ENCODE measurements around the gene PHAX.
"Not testable (repeated sequence)": the region's sequence is repeated elsewhere in the genome, so short reads cannot be mapped to it uniquely, and the experiment has no call there.

The PHAX gene

DNA sequence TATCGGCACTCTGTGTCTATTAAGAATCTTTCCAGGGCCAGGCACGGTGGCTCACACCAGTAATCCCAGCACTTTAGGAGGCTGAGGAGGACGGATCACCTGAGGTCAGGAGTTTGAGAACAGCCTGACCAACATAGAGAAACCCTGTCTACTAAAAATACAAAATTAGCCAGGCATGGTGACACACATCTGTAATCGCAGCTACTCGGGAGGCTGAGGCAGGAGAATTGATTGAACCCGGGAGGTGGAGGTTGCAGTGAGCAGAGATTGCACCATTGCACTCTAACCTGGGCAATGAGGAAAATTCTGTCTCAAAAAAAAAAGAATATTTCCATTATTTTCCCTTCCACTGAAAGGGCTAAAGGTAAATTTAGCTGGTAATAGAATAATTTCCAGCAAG lies 49.0 kb downstream of the PHAX start:
- not testable (repeated sequence) for H3K4me3 ChIP-seq (ENCODE audit: low read depth in 1 of 5, low read length in 5 of 5); H3K4me1 ChIP-seq (ENCODE audit: control insufficient read depth in 5 of 5, insufficient read depth in 5 of 5, low read length in 5 of 5); H3K36me3 ChIP-seq (ENCODE audit: control insufficient read depth in 5 of 5, insufficient read depth in 5 of 5, low read length in 5 of 5); H3K27me3 ChIP-seq (ENCODE audit: control insufficient read depth in 5 of 5, insufficient read depth in 4 of 5, low read length in 5 of 5); H3K27ac ChIP-seq (ENCODE audit: low read depth, low read length); H3K9me3 ChIP-seq (ENCODE audit: control insufficient read depth in 5 of 5, low read length in 5 of 5); H3K9ac ChIP-seq (ENCODE audit: low read length in 5 of 5)

DNA sequence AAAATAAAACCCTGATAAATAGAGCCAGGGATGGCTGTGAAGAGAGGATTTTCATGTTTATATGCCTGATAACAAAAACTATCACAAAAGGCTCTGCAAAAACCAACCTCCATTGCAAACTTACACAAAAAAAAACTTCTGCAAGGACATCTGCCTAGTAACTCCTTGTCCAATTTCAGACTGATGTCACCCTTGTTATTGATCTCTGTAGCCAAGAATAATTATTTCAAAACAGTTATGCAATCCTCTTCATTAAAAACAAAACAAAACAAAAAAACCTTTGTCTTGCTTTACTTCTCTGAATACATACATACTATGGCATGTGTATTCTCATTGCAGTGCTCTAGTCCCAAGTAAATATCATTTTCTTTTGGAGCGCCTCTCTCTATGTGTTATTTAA lies 49.7 kb downstream of the PHAX start:
- no peaks in the 10 kb centered on the region for H3K4me1 ChIP-seq (ENCODE audit: control insufficient read depth in 5 of 5, insufficient read depth in 5 of 5, low read length in 5 of 5)

DNA sequence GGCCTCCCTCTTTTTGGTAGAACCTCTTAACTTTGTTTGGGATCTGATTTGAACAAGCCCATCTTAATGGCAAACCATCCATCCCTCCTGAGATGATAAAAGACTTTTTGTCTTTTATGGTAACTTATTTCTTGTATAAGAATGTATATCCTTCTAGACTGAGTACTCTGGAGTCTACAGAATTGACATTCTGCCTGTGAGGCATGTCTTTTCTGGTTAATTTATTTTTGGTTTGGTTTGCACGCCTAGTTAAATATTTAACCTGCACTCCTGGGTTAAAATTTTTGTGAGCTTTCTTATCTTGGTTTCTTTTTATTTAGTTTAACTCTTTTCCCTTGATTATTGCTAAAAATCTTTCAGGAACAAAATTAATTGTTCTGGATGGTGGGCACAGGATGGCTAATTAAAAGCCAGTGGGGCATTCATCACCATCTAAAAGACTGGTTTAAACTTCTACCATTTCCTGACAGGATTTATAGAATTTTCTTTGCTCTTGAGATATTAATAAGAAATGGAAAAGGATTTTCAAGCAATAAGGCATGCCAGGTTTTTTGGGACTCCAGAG lies 50.3 kb downstream of the PHAX start:
- no peaks in the 10 kb centered on the region for H3K36me3 ChIP-seq (ENCODE audit: control insufficient read depth in 5 of 5, insufficient read depth in 5 of 5, low read length in 5 of 5)
- H3K27ac ChIP-seq (ENCODE audit: low read depth, low read length), result no peak overlapping the region
- H3K4me1 ChIP-seq (ENCODE audit: control insufficient read depth in 5 of 5, insufficient read depth in 5 of 5, low read length in 5 of 5), result no peaks in the 10 kb centered on the region
- H3K9me3 ChIP-seq (ENCODE audit: control insufficient read depth in 5 of 5, low read length in 5 of 5), result no peaks in the 10 kb centered on the region
- H3K9ac ChIP-seq (ENCODE audit: low read length in 5 of 5), result no peak overlapping the region
- no peak overlapping the region for H3K4me3 ChIP-seq (ENCODE audit: low read depth in 1 of 5, low read length in 5 of 5)
- no peaks in the 10 kb centered on the region for H3K27me3 ChIP-seq (ENCODE audit: control insufficient read depth in 5 of 5, insufficient read depth in 4 of 5, low read length in 5 of 5)

More for the DNA sequence above, 49.7 kb downstream of the PHAX start:
- Histone ChIP-seq H3K36me3 (ENCODE audit: control insufficient read depth in 5 of 5, insufficient read depth in 5 of 5, low read length in 5 of 5) (no peaks in the 10 kb centered on the region), H3K27me3 (ENCODE audit: control insufficient read depth in 5 of 5, insufficient read depth in 4 of 5, low read length in 5 of 5) (no peaks in the 10 kb centered on the region), H3K9me3 (ENCODE audit: control insufficient read depth in 5 of 5, low read length in 5 of 5) (no peaks in the 10 kb centered on the region), H3K9ac (ENCODE audit: low read length in 5 of 5) (no peak overlapping the region), H3K4me3 (ENCODE audit: low read depth in 1 of 5, low read length in 5 of 5) (no peak overlapping the region), H3K27ac (ENCODE audit: low read depth, low read length) (no peak overlapping the region)

DNA sequence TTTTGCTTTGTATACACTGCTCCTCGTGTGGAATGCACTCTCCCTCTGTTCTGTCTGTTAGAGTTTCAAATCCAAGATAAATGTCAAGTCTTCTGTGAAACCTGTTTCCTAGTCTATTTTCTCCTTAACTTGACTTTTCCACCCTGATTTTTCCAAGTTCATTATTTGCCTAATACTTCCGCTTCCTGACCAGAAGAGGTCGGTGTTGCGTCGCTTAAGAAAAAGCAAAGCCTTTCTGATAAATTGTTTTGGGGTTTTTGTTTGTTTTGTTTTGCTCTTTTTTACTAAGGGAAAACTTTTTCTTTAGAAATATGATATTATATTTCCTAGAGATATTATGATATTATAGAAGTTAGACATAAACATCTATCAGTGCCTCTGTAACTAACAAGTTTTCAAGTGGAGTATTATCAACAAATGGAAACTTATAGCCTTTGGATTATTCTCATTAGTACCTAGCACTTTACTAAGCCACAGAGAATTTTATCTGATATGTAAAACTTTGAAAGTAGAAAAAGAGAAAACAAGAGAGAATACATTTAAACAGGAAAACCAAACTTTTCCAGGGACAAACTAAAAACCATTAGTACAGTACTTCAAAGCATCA lies 55.8 kb downstream of the PHAX start:
- no peak overlapping the region for H3K9ac ChIP-seq (ENCODE audit: low read length in 5 of 5)
- H3K4me1 ChIP-seq (ENCODE audit: control insufficient read depth in 5 of 5, insufficient read depth in 5 of 5, low read length in 5 of 5), result no peaks in the 10 kb centered on the region
- H3K27me3 ChIP-seq (ENCODE audit: control insufficient read depth in 5 of 5, insufficient read depth in 4 of 5, low read length in 5 of 5), result no peaks in the 10 kb centered on the region
- no peaks in the 10 kb centered on the region for H3K9me3 ChIP-seq (ENCODE audit: control insufficient read depth in 5 of 5, low read length in 5 of 5)
- no peaks in the 10 kb centered on the region for H3K36me3 ChIP-seq (ENCODE audit: control insufficient read depth in 5 of 5, insufficient read depth in 5 of 5, low read length in 5 of 5)
- no peak overlapping the region for H3K27ac ChIP-seq (ENCODE audit: low read depth, low read length)
- no peak overlapping the region for H3K4me3 ChIP-seq (ENCODE audit: low read depth in 1 of 5, low read length in 5 of 5)

DNA sequence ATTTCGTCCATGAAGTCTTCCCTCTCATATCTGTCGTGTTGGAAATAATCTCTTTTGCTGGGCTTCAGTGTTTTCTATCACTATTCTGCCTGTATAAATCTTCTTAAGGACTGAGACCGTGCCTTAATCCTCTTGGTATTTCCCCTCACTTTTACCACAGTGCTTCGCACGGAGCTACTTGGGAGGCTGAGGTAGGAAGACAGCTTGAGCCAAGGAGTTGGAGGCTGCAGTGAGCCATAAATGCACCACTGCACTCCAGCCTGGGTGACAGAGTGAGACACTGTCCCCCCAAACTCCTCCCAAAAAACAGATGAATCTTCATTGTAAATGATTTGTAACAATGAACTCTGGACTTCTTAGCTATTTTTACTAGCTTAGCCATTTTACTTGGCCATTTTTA lies 57.8 kb downstream of the PHAX start:
- Histone ChIP-seq H3K4me1 (ENCODE audit: control insufficient read depth in 5 of 5, insufficient read depth in 5 of 5, low read length in 5 of 5) (no peaks in the 10 kb centered on the region), H3K9me3 (ENCODE audit: control insufficient read depth in 5 of 5, low read length in 5 of 5) (no peaks in the 10 kb centered on the region), H3K36me3 (ENCODE audit: control insufficient read depth in 5 of 5, insufficient read depth in 5 of 5, low read length in 5 of 5) (no peaks in the 10 kb centered on the region), H3K9ac (ENCODE audit: low read length in 5 of 5) (no peak overlapping the region), H3K27ac (ENCODE audit: low read depth, low read length) (no peak overlapping the region), H3K27me3 (ENCODE audit: control insufficient read depth in 5 of 5, insufficient read depth in 4 of 5, low read length in 5 of 5) (no peaks in the 10 kb centered on the region), H3K4me3 (ENCODE audit: low read depth in 1 of 5, low read length in 5 of 5) (no peak overlapping the region)

DNA sequence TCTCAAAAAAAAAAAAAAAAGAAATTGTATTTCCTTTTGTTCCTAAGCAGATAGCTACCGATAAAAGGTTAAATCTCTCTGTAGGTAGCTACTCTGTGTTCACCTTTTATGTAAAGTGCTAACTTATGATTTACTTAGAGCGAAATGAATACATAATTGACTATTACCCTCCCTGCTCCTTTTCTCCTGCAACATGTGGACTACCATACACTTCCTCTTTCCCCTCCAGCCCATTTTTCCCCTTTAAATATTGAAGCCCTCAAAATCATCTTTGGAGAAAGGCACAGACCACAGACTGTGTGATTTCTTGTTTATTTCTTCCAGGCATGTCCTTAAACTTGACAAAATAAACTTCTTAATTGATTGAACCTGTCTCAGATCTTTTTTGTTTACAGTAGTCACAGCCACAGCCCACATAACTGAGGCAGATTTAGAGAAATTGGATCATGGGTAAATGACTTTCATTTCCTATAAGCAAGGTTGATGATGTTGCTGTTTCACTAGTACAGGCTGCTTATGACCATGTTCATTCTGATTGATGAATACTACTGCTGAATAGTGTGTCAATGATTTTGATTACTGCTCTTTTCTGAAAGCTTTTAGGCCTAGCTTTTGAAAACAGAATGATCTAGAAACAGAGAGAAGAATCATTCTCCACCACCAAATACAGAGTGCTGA lies 59.2 kb downstream of the PHAX start:
- Histone ChIP-seq H3K27me3 (ENCODE audit: control insufficient read depth in 5 of 5, insufficient read depth in 4 of 5, low read length in 5 of 5) (no peaks in the 10 kb centered on the region), H3K4me1 (ENCODE audit: control insufficient read depth in 5 of 5, insufficient read depth in 5 of 5, low read length in 5 of 5) (no peaks in the 10 kb centered on the region), H3K4me3 (ENCODE audit: low read depth in 1 of 5, low read length in 5 of 5) (no peak overlapping the region), H3K9ac (ENCODE audit: low read length in 5 of 5) (no peak overlapping the region), H3K27ac (ENCODE audit: low read depth, low read length) (no peak overlapping the region), H3K9me3 (ENCODE audit: control insufficient read depth in 5 of 5, low read length in 5 of 5) (no peaks in the 10 kb centered on the region), H3K36me3 (ENCODE audit: control insufficient read depth in 5 of 5, insufficient read depth in 5 of 5, low read length in 5 of 5) (no peaks in the 10 kb centered on the region)

DNA sequence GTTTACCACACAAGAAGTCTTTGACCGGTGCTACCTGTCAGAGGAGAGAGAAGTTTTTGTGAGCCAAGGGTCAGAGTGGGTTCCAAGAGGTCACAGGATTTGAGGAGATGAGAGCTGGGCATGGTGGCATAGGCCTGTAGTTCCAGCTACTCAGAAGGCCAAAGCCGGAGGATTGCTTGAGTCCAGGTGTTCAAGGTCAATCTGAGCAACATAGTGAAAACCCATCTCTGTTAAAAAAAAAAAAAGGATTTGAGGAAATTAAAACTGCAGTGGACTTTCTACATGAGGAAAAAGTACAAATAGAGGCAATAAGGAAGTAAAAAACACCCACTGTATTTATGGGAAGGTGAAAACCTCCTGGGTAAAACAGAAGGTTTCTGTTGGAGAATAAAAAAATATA lies 63.8 kb downstream of the PHAX start:
- no peak overlapping the region for H3K27ac ChIP-seq (ENCODE audit: low read depth, low read length)
- no peaks in the 10 kb centered on the region for H3K36me3 ChIP-seq (ENCODE audit: control insufficient read depth in 5 of 5, insufficient read depth in 5 of 5, low read length in 5 of 5)
- no peak overlapping the region for H3K9ac ChIP-seq (ENCODE audit: low read length in 5 of 5)
- peaks cover 0 to 3% (median 0%) of the 10 kb centered on the region in 5 donors for H3K9me3 ChIP-seq (ENCODE audit: control insufficient read depth in 5 of 5, low read length in 5 of 5)
- no peaks in the 10 kb centered on the region for H3K4me1 ChIP-seq (ENCODE audit: control insufficient read depth in 5 of 5, insufficient read depth in 5 of 5, low read length in 5 of 5)
- no peaks in the 10 kb centered on the region for H3K27me3 ChIP-seq (ENCODE audit: control insufficient read depth in 5 of 5, insufficient read depth in 4 of 5, low read length in 5 of 5)
- no peak overlapping the region for H3K4me3 ChIP-seq (ENCODE audit: low read depth in 1 of 5, low read length in 5 of 5)

DNA sequence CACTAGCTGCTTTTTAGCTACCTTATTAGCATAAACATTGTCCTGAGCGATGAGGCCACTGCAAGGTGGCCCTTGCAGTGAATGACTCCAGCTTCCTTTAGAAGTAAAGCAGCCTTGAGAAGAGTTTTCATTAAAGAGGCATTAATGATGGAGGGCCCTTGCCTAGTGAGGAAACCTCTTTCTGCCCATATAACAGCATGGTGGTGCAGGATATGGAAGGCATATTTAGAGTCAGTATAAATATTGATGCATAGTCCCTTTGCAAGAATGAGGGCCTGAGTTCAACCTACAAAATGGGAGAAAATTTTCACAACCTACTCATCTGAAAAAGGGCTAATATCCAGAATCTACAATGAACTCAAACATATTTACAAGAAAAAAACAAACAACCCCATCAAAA lies 69.4 kb downstream of the PHAX start:
- not testable (repeated sequence) for H3K4me3 ChIP-seq (ENCODE audit: low read depth in 1 of 5, low read length in 5 of 5); H3K27ac ChIP-seq (ENCODE audit: low read depth, low read length); H3K9ac ChIP-seq (ENCODE audit: low read length in 5 of 5); H3K9me3 ChIP-seq (ENCODE audit: control insufficient read depth in 5 of 5, low read length in 5 of 5); H3K4me1 ChIP-seq (ENCODE audit: control insufficient read depth in 5 of 5, insufficient read depth in 5 of 5, low read length in 5 of 5); H3K36me3 ChIP-seq (ENCODE audit: control insufficient read depth in 5 of 5, insufficient read depth in 5 of 5, low read length in 5 of 5); H3K27me3 ChIP-seq (ENCODE audit: control insufficient read depth in 5 of 5, insufficient read depth in 4 of 5, low read length in 5 of 5)

DNA sequence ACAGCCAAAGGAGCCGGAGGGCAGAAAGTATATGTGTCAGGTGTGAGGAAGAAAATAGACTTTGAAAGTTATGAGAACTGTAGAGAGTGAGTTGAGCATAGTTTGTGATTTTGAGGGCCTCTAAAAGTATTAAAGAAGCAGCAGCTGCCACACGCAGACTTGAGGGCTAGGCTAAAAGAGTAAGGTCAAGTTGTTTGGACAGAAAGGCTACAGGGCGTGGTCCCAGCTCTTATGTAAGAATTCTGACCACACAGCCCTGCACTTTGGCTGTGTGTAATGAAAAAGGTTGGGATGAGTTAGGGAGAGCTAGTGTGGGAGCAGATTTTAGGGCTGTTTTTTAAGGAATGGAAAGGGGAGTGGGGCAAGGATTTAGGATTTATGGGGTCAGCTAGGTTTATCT lies 70.9 kb downstream of the PHAX start:
- H3K9me3 ChIP-seq (ENCODE audit: control insufficient read depth in 5 of 5, low read length in 5 of 5); H3K4me1 ChIP-seq (ENCODE audit: control insufficient read depth in 5 of 5, insufficient read depth in 5 of 5, low read length in 5 of 5); H3K4me3 ChIP-seq (ENCODE audit: low read depth in 1 of 5, low read length in 5 of 5); H3K27ac ChIP-seq (ENCODE audit: low read depth, low read length); H3K9ac ChIP-seq (ENCODE audit: low read length in 5 of 5); H3K36me3 ChIP-seq (ENCODE audit: control insufficient read depth in 5 of 5, insufficient read depth in 5 of 5, low read length in 5 of 5); H3K27me3 ChIP-seq (ENCODE audit: control insufficient read depth in 5 of 5, insufficient read depth in 4 of 5, low read length in 5 of 5): not testable (repeated sequence)

DNA sequence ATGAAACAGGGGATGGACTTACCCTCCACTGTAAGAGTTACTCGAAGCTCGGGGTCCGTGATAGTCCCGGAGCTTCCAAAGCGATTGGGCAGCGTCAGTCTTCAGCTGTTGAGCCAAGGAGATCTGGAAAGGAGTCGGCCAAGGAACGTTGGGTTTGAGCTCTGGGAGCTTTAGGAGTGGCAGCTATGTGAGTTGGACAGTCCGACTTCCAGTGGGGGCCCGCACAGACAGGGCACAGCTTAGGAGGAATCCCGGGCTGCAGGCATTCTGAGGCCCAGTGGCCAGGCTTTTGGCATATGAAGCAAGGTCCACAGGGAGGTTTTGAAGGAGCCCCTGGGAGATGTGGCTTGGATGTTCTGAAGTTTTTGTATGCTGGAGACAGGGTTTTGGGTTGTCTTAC lies 72.7 kb downstream of the PHAX start:
- H3K4me1 ChIP-seq (ENCODE audit: control insufficient read depth in 5 of 5, insufficient read depth in 5 of 5, low read length in 5 of 5), result peaks cover 0 to 2% (median 0%) of the 10 kb centered on the region in 5 donors
- no peaks in the 10 kb centered on the region for H3K27me3 ChIP-seq (ENCODE audit: control insufficient read depth in 5 of 5, insufficient read depth in 4 of 5, low read length in 5 of 5)
- H3K4me3 ChIP-seq (ENCODE audit: low read depth in 1 of 5, low read length in 5 of 5), result no peak overlapping the region
- no peak overlapping the region for H3K9ac ChIP-seq (ENCODE audit: low read length in 5 of 5)
- no peak overlapping the region for H3K27ac ChIP-seq (ENCODE audit: low read depth, low read length)
- no peaks in the 10 kb centered on the region for H3K36me3 ChIP-seq (ENCODE audit: control insufficient read depth in 5 of 5, insufficient read depth in 5 of 5, low read length in 5 of 5)
- peaks cover 0 to 8% (median 4%) of the 10 kb centered on the region in 5 donors for H3K9me3 ChIP-seq (ENCODE audit: control insufficient read depth in 5 of 5, low read length in 5 of 5)

Measured in subcutaneous abdominal adipose tissue (tissue), 5 donors.